HG03025 (cell line): ENCODE data around the gene LIMS3.
A peak's percentile ranks its signal among the peaks of the same experiment; 100 is the strongest.
"Not testable (repeated sequence)": the region's sequence is repeated elsewhere in the genome, so short reads cannot be mapped to it uniquely, and the experiment has no call there.

Experiments used
- ATAC-seq: cut with Tn5 transposase; IDR thresholded peaks from one replicate; pipeline ENCODE4 v1.9.1; 2021; ENCODE audit warnings: mild to moderate bottlenecking, moderate library complexity; ENCODE audit not compliant: unreplicated experiment, low FRiP score

The LIMS3 gene, protein sequence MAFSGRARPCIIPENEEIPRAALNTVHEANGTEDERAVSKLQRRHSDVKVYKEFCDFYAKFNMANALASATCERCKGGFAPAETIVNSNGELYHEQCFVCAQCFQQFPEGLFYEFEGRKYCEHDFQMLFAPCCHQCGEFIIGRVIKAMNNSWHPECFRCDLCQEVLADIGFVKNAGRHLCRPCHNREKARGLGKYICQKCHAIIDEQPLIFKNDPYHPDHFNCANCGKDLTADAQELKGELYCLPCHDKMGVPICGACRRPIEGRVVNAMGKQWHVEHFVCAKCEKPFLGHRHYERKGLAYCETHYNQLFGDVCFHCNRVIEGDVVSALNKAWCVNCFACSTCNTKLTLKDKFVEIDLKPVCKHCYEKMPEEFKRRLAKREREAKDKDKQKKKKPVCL

DNA sequence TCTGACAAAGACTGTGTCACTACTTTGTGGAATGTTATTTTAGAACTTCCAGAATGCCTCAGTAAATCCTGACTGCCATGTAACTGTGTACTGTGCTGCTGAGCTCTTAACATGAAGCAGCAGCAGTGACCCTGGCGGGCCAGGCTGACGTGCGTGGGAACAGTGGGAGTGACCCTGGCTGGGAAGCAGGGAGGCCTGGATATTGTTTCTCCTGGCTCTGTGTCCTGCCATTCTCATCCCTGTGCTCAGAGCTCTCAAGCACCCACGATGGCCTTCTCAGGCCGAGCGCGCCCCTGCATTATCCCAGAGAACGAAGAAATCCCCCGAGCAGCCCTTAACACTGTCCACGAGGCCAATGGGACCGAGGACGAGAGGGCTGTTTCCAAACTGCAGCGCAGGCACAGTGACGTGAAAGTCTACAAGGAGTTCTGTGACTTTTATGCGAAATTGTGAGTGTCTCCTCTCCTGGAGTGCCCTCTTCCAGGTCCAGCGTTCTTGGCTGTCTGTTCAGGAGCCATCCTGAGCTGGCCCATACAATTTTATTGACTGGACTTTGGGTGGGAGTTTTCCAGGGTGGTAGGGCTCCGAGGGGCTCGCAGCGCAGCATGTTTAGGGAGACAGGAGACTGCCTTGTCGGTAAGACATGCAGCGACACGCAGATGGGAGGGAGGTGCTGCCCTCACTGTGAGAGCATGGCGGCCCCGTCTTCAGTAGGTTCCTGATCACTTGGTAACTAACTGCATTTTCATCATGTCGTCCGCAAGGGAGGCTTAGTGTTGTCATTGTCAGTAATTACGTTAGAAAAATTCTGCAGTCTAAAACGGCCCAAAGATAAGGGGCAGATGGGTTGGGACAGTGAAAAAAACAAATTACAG, at the start of gene LIMS3:
TSS of gene LIMS3 (plus strand) at position 227 of the 875 bp plus-strand sequence. CDS start at position 268, 41 bp downstream.
- not testable (repeated sequence) for ATAC-seq

DNA sequence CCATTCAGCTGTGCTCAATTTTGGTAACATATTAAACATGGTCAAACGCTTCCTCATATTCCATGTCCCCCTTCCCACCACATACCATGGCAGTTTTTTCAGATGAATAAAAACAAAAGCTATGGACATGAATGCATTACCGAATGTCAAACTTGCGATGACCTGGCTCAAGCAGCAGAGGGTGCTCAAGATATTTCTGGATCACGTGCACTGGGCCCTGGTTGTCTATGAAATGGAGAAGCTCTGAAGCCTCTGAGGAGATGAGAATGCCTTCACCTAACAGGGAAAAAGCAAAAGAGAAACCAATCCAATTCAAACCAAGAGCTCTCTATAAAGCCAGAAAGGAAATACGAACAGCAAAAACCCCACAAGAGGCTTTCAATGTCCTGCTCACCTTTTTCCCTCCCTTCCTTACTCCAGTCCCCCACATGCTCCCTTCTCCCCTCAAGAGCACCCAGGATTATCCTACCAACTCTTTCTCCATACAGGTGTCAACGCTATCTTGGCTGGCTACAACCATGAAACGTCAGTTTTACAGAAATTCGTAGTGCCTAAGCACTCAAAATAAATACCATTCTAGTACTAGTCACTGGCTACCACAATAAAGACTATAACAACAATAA, 27.2 kb upstream of the LIMS3 start:
- ATAC-seq = peak; percentile 80

DNA sequence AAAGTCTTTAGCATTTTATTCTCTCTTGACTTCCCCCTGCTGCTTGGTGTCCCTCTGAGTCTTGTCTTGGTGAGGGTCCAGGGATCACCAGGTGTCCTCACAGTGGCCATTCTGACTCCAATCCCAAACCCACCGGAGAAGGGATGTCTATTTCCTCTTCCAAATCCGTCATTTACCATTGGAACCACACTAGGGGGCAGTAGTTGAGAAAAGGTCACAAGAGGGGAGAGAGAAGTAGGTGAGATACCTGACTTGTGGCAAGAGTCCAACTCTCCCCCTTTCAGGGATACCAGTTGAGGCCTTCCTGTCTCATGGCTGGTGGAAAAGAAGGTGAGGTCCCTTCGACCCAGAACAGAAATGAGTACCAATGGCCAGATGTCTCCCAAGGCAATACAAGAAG, 21.9 kb upstream of the LIMS3 start:
- not testable (repeated sequence) for ATAC-seq

DNA sequence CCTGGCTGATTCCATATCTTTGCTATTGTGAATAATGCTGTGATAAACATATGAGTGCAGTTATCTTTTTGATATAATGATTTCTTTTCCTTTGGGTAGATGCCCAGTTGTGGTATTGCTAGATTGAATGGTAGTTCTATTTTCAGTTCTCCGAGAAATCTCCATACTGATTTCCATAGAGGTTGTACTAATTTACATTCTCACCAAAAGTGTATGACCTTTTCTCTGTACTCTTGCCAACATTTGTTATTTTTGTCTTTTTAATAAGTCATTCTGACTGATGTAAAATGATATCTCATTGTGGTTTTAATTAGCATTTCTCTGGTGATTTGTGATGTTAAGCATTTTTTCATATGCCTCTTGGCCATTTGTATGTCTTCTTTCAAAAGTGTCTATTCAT, 16.4 kb upstream of the LIMS3 start:
- ATAC-seq = not testable (repeated sequence)

DNA sequence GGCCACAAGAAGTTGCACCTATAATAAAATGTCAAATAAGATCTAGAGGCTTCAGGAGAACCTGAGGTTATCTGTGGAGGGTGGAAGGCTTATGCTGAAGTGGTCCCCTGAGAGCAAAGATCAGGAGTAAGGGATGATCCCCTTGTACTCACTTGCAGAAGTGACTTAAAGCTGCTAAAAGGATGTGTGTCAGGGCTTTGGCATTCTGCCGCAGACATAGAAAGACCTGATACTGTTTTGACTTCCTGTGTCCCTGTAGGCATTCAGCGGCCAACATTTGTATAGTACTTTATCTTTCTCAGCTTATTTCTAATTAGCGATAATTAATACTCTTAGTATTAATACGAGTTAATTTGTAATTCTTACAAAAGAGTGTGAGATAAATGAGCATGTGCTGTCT, 10.1 kb upstream of the LIMS3 start:
- not testable (repeated sequence) for ATAC-seq

DNA sequence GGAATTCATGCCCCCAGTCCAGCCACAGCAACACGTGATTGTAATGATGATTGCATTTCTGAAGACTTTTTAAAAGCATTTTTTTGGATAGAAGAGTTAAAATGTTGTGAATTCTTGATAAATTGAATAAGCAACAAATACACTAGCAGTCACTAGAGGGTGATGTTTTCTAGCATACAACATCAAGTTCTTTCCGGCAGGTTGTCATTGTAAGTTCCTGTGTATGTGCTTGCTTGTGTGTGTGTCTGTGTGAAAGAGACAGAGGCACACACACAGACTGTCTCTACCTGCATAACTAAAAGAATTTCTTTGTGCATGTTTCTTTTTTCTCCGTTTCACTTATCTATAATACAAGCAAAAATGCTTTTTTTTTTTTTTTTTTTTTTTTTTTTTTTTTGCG, 8.6 kb upstream of the LIMS3 start:
- not testable (repeated sequence) for ATAC-seq

DNA sequence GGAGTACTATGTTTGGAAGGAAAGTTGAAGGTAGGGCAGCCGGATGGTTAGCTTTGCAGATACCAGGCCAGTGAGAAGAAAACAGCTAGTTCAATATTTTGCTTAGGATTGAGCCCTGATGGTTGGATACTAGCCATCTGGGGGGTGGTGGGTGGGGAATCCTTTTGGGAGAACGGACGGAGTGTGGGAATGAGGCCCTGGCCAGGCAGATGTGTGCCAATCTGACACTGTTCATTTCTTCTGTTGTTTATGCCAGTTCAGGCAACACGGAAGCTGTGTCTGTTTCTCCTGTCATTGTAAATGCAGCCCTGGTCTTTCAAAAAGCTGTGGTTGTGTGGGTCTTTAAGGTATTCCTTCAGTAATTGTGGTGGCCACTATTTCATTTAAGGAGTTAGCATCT, 7.5 kb upstream of the LIMS3 start:
- not testable (repeated sequence) for ATAC-seq

DNA sequence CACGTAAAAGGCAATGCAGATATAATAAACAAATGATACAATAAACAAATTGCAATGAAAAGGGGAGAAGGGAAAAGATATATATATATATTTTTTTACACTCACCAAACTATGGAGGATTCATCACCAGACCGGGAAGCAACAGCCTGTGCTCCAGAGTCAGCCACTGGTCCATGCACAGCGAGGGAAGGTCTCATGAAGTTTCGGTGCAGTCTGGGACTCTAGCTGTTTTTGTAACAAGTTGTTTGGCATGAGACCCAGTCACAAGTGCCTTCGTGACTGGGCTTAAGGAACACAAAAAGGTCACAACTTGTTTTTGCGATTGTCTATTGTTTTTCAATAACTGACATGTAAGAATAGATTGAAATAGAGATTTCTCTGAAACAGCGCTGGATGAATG, 4.8 kb upstream of the LIMS3 start:
- ATAC-seq = not testable (repeated sequence)

DNA sequence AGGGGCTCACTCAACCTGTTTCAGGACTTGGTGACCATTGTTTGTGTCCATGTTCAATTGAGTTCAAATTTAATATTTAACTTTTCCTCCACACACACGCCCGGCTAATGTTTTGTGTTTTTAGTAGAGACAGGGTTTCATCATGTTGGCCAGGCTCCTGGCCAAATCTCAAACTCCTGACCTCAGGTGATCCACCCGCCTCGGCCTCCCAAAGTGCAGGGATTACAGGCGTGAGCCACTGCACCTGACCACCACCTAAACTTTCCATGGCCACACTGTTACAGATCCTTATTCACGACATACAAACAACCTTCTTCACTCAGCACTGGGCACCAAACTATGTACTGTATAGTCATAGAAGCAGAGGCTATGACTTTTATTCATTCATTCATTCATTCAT, 4.3 kb upstream of the LIMS3 start:
- ATAC-seq = not testable (repeated sequence)

DNA sequence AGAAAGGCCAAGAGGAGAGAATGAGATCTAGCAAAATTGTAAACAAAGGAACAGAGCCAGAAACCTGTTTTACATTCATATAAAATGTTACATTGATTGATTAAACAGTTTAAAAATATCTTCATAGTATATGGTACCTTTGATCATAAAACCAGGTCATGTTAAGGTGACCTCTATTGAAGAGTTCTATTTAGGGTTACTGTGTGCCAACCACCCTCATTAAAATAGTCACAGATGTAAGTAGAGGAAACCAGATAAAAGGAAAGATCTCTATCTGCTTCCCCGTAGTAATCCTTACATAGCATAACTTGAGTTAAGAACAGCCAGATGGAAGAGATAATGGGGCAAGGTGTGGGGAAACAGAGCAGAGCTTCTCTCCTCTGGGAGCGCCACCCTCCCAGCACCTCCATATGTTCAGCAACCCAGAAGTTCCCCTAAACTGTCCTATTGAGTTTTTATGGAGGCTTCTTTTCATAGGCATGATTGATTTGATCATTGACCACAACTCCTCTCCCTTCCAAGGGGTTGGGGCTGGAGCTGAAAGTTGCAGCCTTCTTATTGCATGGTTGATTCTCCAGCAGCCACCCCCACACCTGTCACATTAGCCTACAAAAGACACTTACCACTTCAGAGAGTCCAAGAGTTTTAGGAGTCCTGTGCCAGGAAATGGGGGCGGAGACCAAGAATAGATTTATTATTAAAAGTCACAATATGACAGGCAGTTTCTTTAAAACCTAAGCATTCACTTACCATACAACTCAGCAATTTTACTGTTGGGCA, 3.2 kb upstream of the LIMS3 start:
- ATAC-seq = not testable (repeated sequence)

DNA sequence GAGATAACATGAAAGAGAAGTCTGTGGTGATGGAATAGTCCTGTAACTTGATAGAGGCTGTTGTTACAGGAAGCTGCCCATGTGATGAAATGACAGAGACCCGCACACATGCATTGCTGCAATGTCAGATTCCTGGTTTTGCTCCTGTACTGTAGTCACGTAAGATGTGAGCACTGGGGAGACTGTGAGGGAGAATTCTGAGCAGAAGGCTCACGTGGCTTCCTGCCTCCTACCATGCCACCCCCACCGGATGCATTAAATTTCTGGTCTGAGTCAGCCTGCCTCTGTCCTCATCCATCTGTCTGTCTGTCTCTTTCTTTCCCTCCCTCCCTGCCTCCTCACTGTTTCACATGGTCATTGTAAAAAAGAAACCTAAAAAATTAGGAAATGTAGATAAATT, 2.3 kb upstream of the LIMS3 start:
- ATAC-seq = peak; percentile 89

DNA sequence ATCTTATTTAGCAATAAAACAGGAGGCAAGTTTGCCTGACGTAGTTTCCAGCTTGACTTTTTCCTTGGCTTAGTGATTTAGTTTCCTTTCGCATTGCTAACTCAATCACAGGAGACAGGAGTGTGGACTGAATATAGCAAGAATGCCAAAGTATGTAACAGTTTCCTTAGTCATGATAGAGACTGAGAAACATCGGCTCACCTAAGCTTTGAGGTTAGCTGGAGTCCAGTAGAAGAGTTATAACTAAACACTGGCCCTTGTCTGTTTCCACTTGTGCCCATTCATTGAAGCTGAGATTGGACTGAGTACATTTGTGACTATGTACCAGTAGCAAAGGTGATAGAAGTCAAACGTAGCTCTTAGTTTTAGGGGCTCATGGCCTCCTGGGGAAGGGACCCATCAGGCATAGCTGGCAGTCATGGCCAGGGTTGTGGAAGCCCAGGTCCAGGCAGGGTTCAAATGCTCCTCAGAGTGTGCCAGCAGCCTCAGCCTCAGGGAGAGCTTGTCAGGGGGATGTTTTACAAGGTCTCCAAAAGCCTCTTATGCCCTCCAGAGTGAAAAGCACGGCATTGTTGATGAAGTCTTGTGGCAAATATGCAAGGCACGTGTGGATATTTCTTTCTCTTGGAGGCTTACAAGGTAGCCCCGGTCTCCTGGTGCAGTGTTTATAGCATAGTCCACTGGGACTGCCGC, 573 bp upstream of the LIMS3 start:
- not testable (repeated sequence) for ATAC-seq

DNA sequence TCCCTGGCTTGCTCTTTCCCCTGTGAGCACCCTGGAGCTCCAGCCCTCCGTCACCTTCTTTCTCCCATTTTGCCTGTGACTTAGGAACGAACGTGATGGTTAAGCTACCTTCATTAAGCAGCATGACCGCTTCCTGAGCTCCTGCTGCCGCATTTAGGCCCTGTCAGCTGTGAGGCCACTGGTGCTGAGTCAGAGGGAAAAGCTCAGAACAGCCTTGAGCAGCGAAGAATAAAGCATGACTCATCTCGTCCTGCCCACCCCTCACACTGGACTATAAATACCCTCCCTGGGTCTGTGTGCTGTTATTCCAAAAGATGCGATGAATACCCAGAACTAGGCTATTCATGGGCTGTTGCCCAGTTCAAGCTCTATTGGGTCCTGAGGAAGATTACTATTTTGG, 7.3 kb downstream of the LIMS3 start:
- ATAC-seq = peak; percentile 71

DNA sequence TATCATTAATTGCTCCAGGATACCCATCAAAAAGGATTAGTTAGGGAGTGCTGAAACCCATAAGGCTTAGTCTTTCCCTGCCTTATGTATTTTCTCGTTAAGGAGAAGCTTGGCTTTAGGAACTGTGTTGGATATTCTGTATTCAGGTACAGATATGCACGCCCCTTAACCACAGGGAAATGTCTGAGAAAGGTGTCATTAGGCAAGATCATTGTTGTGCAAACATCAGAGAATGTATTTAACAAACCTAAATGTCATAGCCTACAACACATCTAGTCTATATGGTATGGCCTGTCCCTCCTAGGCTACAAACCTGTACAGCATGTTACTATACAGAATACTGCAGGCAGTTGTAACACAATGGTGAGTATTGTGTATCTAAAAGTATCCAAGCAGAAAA, 10.1 kb downstream of the LIMS3 start:
- ATAC-seq = not testable (repeated sequence)

DNA sequence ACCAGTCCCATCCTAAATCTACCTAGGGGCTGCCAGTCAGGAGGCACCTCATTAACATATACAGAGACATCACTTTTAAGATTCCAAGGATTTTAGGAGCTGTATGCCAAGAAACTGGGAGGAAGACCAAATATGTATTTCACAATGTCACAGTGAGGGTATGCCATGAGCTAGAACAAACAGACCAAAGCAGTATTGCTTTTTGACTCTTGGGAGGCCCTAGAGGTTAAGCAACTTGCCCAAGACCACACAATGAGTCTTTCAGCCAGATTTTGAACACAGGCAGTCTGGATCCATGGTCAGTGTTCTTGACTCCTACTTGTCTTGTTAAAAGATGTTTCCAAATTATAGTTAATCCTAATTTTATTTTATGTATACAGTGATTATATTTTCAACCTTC, 12.3 kb downstream of the LIMS3 start:
- ATAC-seq = not testable (repeated sequence)

DNA sequence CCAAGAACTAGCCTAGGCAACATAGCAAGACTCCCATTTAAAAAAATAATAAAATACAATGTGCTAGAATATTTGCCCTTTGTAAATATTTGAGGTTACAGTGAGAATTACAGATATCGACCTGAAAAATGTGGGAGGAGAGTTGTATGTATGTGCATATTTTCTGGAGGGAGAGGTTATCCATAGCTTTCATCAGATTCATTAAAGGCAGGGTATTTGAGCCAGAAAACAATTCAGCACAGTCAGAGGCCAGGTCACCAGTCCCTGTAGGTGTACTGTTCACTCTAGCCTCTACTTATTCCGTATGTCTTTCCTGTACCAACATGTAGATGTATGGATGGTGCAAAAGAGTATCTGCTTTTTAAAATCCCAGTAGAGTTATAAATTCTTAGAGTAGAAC, 15.4 kb downstream of the LIMS3 start:
- not testable (repeated sequence) for ATAC-seq

DNA sequence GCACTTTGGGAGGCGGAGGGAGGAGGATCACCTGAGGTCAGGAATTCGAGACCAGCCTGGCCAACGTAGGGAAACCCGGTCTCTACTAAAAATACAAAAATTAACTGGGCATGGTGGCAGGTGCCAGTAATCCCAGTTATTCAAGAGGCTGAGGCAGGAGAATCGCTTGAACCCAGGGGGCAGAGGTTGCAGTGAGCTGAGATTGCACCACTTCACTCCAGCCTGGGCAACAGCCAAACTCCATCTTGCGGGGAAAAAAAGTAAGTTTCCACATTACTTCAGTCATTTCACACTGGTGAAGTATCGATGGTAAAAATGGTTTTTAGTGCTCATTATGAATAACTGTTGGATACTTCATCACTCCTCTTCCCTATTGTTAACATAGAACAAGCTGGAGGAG, 16.1 kb downstream of the LIMS3 start:
- ATAC-seq = not testable (repeated sequence)

DNA sequence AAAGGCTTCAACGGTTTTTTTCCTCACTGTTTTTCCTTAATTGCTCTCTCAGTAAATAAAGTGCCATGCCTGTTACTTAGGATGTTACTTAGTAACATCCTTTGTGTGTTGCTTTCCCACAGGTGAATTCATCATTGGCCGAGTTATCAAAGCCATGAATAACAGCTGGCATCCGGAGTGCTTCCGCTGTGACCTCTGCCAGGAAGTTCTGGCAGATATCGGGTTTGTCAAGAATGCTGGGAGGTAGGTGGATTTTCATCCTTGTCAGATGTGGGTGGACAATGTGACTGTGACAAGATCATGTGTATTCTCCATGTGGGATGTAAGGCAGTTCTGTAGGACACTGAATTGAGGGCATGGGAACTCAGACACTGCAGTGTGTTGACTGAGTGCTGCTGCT, 17.3 kb downstream of the LIMS3 start:
- ATAC-seq = not testable (repeated sequence)

DNA sequence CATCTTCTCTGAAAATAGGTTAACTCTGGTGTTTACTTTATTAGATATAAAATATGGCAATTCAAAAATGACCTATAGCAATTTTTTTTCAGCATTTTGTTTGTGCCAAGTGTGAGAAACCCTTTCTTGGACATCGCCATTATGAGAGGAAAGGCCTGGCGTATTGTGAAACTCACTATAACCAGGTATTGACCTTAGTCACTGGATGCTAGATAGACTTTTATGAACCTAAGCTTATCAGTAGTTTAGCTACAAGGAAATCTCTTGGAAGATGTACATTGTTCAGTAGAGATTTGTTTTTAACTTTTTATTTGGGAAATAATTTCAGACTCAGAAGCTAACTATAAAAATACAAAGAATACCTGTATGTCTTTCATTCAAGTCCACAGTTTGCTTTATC, 21.7 kb downstream of the LIMS3 start:
- ATAC-seq = not testable (repeated sequence)
